HG02840 (cell line): ENCODE data around the gene B3GLCT.
"Not testable (repeated sequence)": the region's sequence is repeated elsewhere in the genome, so short reads cannot be mapped to it uniquely, and the experiment has no call there.

Experiments used
- ATAC-seq: cut with Tn5 transposase; IDR thresholded peaks from one replicate; pipeline ENCODE4 v1.9.1; 2021; ENCODE audit warnings: mild to moderate bottlenecking, moderate library complexity, moderate number of reproducible peaks; ENCODE audit not compliant: unreplicated experiment, low FRiP score

Gene B3GLCT

GRCh38 chr13:31334994-31335557 is 135.3 kb downstream of the B3GLCT start:
- ATAC-seq = no peak

GRCh38 chr13:31339616-31340015 is 139.8 kb downstream of the B3GLCT start:
- ATAC-seq = not testable (repeated sequence)

GRCh38 chr13:31340848-31341247 is 141.1 kb downstream of the B3GLCT start:
- not testable (repeated sequence) for ATAC-seq

GRCh38 chr13:31346891-31347290 is 147.1 kb downstream of the B3GLCT start:
- ATAC-seq = no peak

GRCh38 chr13:31349156-31349555 is 149.4 kb downstream of the B3GLCT start:
- ATAC-seq = no peak

- ATAC-seq = no peak
Observed at GRCh38 chr13:31350560-31350959, 150.8 kb downstream of the B3GLCT start.

GRCh38 chr13:31351376-31351775 is 151.6 kb downstream of the B3GLCT start:
- no peak for ATAC-seq

- no peak for ATAC-seq
Observed at GRCh38 chr13:31352467-31352866, 152.7 kb downstream of the B3GLCT start.

GRCh38 chr13:31355001-31355400 is 155.2 kb downstream of the B3GLCT start:
- ATAC-seq = no peak

GRCh38 chr13:31356991-31357390 is 157.2 kb downstream of the B3GLCT start:
- no peak for ATAC-seq

GRCh38 chr13:31357581-31357980 is 157.8 kb downstream of the B3GLCT start:
- no peak for ATAC-seq

GRCh38 chr13:31361673-31362072 is 161.9 kb downstream of the B3GLCT start:
- no peak for ATAC-seq

- ATAC-seq = no peak
Observed at GRCh38 chr13:31365630-31366029, 165.9 kb downstream of the B3GLCT start.

- ATAC-seq = no peak
Observed at GRCh38 chr13:31367410-31367809, 167.6 kb downstream of the B3GLCT start.

GRCh38 chr13:31369213-31369612 is 169.4 kb downstream of the B3GLCT start:
- ATAC-seq = no peak

GRCh38 chr13:31372454-31372853 is 172.7 kb downstream of the B3GLCT start:
- no peak for ATAC-seq

- ATAC-seq = no peak
Observed at GRCh38 chr13:31374682-31375081, 174.9 kb downstream of the B3GLCT start.

GRCh38 chr13:31377946-31378345 is 178.2 kb downstream of the B3GLCT start:
- no peak for ATAC-seq

GRCh38 chr13:31380715-31381114 is 180.9 kb downstream of the B3GLCT start:
- ATAC-seq = no peak
